Activated naive CD8-positive, alpha-beta T cell treated with anti-CD3 and anti-CD28 coated beads, Interleukin-2, amount 50 U/mL, for 16 hours (primary cell): Measurements from ENCODE around the gene PREX1.

Experiments used
- DNase-seq: peaks from one replicate; pipeline ENCODE4 v3.0.0-alpha.2; 2020; ENCODE audit warnings: low read depth, low spot score

The PREX1 gene

DNA sequence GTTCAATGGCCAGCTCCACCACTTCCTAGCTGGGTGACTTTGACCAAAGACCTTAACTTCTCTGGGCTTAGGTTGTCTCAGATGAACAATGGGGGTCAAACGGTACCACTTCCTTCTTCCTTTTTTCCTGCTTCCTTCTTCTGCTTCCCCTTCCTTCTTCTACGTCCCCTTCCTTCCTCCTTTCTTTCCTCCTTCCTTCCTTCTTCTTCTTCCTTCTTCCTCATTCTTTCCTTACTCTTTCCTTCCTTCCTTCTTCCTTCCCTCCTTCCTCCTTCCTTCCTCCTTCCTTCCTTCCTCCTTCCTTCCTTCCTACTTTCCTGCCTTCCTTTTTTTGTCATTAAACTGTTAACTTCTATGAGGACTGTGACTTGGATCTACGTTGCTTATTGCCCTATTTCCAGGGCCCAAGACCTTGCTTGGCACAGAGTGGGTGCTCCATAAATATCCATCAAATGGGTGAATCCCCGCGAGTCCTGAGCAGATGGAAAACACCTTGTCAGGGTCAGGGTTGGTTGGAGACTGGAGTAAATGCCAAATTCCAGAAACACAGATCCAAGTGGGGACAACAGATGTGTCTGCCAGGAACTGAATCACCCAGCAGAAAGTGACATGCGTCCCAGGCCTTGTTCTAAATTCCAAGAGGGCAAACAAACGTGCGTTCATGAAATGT is 243.3 kb downstream of the PREX1 start:
- no peak for DNase-seq

DNA sequence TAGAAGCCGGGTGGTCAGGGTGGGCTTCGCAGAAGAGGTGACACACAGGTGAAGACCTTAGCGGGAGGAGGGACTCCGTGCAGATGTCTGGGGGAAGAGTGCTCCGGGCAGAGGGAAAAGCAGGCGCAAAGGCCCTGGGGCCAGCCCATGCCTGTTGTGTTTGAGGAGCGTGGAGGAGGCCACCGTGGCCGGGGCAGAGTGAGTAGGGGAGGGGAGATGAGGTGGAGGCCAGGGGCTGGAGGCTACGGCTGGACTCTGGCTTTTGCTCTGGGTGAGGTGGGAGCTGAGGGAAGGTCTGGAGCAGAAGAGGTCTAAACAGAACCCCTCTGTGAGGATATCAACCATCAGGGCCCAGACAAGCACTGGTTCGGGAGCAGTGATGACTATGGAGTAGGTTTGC is 244.0 kb downstream of the PREX1 start:
- no peak for DNase-seq

DNA sequence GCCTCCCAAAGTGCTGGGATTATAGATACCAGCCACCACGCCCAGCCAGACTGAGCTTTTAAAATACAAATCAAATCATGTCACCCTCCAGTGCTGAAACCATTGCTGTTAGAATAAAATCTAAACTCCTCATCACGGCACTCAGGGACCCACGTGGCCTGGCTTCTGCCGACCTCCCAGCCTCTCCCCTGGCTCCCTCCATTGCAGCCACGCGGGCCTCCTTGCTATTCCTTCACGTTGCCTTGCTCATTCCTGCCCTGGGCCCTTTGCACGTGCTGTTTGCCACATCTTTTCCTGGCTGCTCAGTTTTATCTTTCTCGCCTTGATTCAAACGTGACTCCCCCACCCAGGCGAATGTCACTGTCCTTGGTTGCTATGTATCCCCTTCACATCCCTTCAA is 244.6 kb downstream of the PREX1 start:
- DNase-seq, result no peak

DNA sequence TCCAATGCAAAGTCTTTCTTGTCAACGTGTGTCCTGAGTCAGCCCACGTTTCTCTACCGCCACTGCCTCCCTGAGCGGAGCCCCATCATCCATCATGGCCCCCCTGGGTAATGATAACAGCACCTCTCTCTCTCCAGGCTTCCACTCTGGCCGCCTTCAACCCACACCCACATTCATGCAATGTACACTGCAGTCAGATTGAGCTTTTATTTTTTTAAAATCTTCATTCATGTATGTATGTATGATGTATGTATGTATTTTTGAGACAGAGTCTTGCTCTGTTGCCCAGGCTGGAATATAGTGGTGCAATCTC is 245.2 kb downstream of the PREX1 start:
- DNase-seq, result no peak

DNA sequence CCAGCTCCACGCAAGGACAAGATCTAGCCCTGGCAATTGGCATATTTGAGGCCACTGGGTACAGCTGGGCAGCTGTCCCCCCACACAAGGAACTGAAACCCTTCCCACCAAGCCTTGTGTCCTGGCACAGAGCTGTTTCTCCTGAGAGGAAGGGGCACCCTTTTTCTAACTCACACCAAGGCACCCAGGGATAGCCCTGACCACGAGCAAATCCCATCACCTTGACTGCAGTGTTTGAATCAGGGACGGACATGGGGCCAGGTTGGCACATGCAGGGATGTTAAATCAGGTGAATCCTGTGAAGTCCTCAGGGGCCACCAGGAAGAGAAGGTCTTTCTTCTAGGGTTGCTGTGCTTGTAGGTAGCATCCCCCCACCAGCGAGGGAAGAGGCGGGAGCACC is 246.6 kb downstream of the PREX1 start:
- DNase-seq, result no peak

DNA sequence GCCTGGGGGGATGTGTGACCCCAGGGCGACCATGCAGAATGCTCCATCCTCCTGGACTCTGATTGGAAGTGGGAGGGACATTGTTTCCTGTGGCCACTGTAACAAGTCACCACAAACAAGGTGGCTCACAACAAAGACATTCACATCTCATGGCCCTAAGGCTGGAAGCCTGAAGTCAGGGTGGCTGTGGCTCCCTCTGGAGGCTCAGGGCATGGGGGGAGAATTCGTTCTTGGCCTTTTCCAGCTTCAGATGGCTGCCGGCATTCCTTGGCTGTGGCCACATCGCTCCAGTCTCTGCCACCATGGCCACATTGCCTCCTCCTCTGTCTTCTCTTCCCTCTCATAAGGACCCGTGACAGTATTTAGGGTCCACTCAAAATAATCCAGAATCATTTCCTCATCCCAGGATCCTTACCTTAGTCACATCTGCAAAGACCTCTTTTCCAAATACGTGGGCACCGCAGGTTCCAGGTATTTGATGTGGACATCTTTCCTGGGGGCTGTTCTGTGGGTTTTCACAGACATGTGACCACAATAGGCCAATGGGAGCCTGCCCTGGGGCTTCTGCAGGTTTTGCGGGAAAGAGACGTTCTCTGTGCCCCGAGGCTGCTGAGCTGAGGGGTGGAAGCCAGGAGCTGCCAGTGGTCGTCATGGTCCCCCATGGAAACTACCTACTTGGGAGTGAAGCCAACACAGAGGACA is 249.3 kb downstream of the PREX1 start:
- no peak for DNase-seq

DNA sequence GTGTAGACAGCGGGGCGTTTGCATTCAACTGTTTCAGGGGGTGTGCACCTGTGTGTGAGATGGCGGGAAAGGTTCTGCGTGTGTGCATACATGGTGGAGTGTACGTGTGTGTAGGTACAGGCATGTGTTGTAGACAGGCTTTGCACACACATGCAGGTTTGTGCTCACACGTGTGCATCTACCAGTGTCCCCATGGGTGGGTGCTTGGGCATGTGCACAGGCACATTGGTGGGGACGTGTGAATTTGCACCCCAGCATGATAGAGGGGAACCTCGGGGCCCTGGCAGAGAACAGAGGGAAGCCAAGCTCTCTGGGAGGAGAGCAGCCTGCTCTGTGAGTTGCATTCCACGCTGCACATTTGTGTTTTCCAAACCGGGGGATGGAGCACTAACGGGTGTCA is 250.2 kb downstream of the PREX1 start:
- DNase-seq, result no peak

DNA sequence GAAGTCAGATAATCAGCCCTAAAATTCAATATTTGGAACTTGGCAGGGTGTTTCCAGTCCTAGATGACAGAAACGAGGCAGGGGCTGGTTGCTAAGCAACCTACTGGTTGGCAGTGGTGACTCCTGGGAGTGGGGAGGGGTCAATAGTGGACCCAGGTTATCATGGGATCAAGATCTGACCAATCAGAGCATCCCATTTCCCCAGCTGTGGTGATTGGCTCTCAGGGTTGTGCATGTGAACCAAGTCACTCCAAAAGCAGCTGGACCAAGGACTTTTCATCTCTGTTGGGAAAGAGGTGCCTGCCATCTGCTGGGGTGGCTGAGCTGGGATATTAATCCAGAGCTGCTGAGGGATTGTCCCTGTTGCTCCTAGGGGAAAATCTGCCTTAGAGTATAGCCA is 253.4 kb downstream of the PREX1 start:
- DNase-seq, result no peak
